Ascending aorta (tissue), 2 donors: ENCODE results near the gene MYO1D. TPM values are rescaled to one million over a fixed set of nuclear protein-coding genes. Genes with fewer than 3 reads are reported as not detected.

Experiments used
- DNase-seq, 2 donors: peaks; one replicate each; pipeline ENCODE4 v3.0.0-alpha.2; 2019; ENCODE audit warnings: low spot score in 2 of 2
- H3K27ac ChIP-seq, 2 donors: fragments of 200-600 bp; sonication (generic); one replicate each; pipeline ENCODE4 v1.5.1; 2016 to 2017; ENCODE audit warnings: mild to moderate bottlenecking in 1 of 2
- H3K27me3 ChIP-seq: fragments of 200-600 bp; sonication (generic); one replicate; pipeline ENCODE4 v1.5.1; 2017
- H3K36me3 ChIP-seq, 2 donors: fragments of 200-600 bp; sonication (generic); one replicate each; pipeline ENCODE4 v1.5.1; 2016
- H3K4me1 ChIP-seq, 2 donors: fragments of 200-600 bp; sonication (generic); one replicate each; pipeline ENCODE4 v1.5.1; 2016 to 2017; ENCODE audit warnings: mild to moderate bottlenecking in 1 of 2
- H3K4me3 ChIP-seq, 2 donors: fragments of 200-600 bp; sonication (generic); one replicate each; pipeline ENCODE4 v1.5.1; 2016 to 2017; ENCODE audit warnings: mild to moderate bottlenecking in 1 of 2
- H3K9me3 ChIP-seq, 2 donors: fragments of 200-600 bp; sonication (generic); one replicate each; pipeline ENCODE4 v1.5.1; 2016
- CTCF ChIP-seq, 3 experiments: fragments of 200-600 bp in 2 of 3; fragments of 450-650 bp in 1 of 3; sonication (generic) in 2 of 3; IDR thresholded peaks; one replicate each; pipeline ENCODE4 v1.5.1; 2016 to 2019; ENCODE audit warnings: antibody characterized with exemption in 3 of 3, mild to moderate bottlenecking in 1 of 3, moderate library complexity in 1 of 3
- intact Hi-C: fragments of 100-400 bp; cut with DNase I; formaldehyde crosslinking; loops from one replicate; pipeline ENCODE4 v1.15.1; 2023
- total RNA-seq: library from RNA; depleted of rRNA; stranded (reverse); fragments of >200 nt; gene quantifications from one replicate; pipeline ENCODE4 v1.1.0, GENCODE V29; 2016

Gene MYO1D
- total RNA-seq, 1 donor from 2014 or later, result 105 TPM

GRCh38 chr17:32831627-32832243 is 45.2 kb downstream of the MYO1D start:
- TF ChIP-seq CTCF (IDR thresholded peaks at IDR 0.05), result no peak
- Histone ChIP-seq H3K9me3 (no peaks in the 10 kb centered on the region), H3K27ac (peak overlapping the region; percentile 1 to 2), H3K4me1 (peaks cover 0 to 33% of the 10 kb centered on the region in 2 donors), H3K4me3 (no peak overlapping the region), H3K27me3 (no peaks in the 10 kb centered on the region), H3K36me3 (no peaks in the 10 kb centered on the region)
- intact Hi-C loops, result no loop called here
- DNase-seq, result no peak

- intact Hi-C loops, result no loop called here
- H3K4me1 ChIP-seq, result peaks cover 0 to 37% of the 10 kb centered on the region in 2 donors
- H3K27me3 ChIP-seq, result no peaks in the 10 kb centered on the region
- H3K36me3 ChIP-seq, result no peaks in the 10 kb centered on the region
- no peak overlapping the region for H3K4me3 ChIP-seq
- no peaks in the 10 kb centered on the region for H3K9me3 ChIP-seq
- DNase-seq, result no peak
- peak overlapping the region; percentile 1 to 2 for H3K27ac ChIP-seq
- TF ChIP-seq CTCF (IDR thresholded peaks at IDR 0.05), result no peak
Observed at GRCh38 chr17:32831223-32831622, 45.7 kb downstream of the MYO1D start.

GRCh38 chr17:32828822-32829221 is 48.1 kb downstream of the MYO1D start:
- intact Hi-C loops, result loop anchor here (2.0 kb wide), 1 partner anchor 48 kb away; the partner anchor contains the start of gene MYO1D
- H3K36me3 ChIP-seq, result no peaks in the 10 kb centered on the region
- H3K4me3 ChIP-seq, result no peak overlapping the region
- peaks cover 0 to 47% of the 10 kb centered on the region in 2 donors for H3K4me1 ChIP-seq
- peak overlapping the region; percentile 44 to 81 for H3K27ac ChIP-seq
- no peaks in the 10 kb centered on the region for H3K9me3 ChIP-seq
- DNase-seq, result no peak
- no peaks in the 10 kb centered on the region for H3K27me3 ChIP-seq
- TF ChIP-seq CTCF (IDR thresholded peaks at IDR 0.05), result no peak

- no peaks in the 10 kb centered on the region for H3K36me3 ChIP-seq
- no peaks in the 10 kb centered on the region for H3K9me3 ChIP-seq
- H3K4me3 ChIP-seq, result no peak overlapping the region
- no peak for TF ChIP-seq CTCF (IDR thresholded peaks at IDR 0.05)
- H3K27me3 ChIP-seq, result no peaks in the 10 kb centered on the region
- no peak for DNase-seq
- intact Hi-C loops, result no loop called here
- H3K27ac ChIP-seq, result peak overlapping the region; percentile 44 to 81
- H3K4me1 ChIP-seq, result peaks cover 0 to 55% of the 10 kb centered on the region in 2 donors
Observed at GRCh38 chr17:32827227-32827626, 49.7 kb downstream of the MYO1D start.

- Histone ChIP-seq H3K27me3 (no peaks in the 10 kb centered on the region), H3K4me1 (peaks cover 0 to 57% of the 10 kb centered on the region in 2 donors), H3K27ac (peak overlapping the region; percentile 48 to 77), H3K4me3 (no peak overlapping the region), H3K36me3 (no peaks in the 10 kb centered on the region), H3K9me3 (no peaks in the 10 kb centered on the region)
- no peak for TF ChIP-seq CTCF (IDR thresholded peaks at IDR 0.05)
- intact Hi-C loops, result no loop called here
- no peak for DNase-seq
Observed at GRCh38 chr17:32826076-32826475, 50.8 kb downstream of the MYO1D start.
